GM19043 (cell line): ENCODE measurements around the gene KYAT1.
"Not testable (repeated sequence)": the region's sequence is repeated elsewhere in the genome, so short reads cannot be mapped to it uniquely, and the experiment has no call there.

ENCODE experiments used
- ATAC-seq: cut with Tn5 transposase; IDR thresholded peaks from one replicate; pipeline ENCODE4 v1.9.1; 2021; ENCODE audit warnings: low read depth; ENCODE audit not compliant: unreplicated experiment

KYAT1 gene

DNA sequence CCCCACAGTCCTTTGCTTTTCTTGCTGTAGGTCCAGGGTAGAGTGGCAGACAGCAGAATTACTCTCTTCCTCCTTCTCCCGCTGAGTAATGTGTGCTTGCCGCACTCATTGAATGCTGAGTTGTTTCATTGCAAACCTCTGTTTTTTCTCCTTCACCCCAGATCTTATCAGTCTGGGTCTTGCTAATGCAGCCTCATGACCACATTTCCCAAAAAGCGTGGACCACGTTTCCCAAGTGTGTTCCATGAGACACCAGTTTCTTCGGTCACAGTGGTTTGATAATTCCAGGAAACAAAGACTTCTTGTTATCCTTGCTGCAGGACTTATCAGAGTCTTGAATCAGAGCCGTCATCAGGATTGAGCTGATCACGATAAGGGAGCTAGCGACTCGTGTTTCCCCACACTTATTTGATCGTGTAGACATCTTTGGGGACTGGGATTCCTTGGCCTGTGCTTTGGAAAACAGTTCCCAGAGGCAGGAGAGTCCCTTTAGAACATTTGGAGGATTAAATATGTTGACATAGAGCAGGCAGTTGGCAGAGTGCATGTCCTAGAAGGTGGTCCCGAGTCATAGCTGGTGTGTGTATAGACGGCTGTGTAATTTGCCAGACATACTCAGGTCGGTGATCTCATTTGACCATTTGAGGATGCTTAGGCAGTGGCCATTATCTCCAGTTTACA, 4.6 kb upstream of the KYAT1 start:
- no peak for ATAC-seq

DNA sequence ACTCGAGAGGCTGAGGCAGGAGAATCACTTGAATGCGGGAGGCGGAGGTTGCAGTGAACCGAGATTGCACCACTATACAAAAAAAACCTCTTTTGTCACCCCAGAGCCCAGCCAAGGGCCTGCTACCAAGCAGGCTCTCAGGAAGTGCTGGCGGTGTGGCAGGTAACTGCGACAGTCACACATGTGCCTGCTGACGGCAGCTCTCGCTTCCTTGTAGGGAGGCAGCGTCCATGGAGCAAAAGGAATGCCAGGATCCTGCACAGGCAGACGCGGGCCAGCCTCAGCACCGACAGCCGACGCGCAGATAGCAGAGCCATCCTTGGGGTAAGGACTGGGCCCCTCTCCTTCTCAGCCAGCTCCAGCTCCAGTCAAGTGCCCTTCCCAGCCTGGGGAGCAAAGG, 4.0 kb upstream of the KYAT1 start:
- ATAC-seq: no peak

- no peak for ATAC-seq
These were observed 3.6 kb upstream of the KYAT1 start for GRCh38 chr9:128885376-128885775.

- no peak for ATAC-seq
These were observed 2.4 kb upstream of the KYAT1 start for GRCh38 chr9:128884164-128884563.

DNA sequence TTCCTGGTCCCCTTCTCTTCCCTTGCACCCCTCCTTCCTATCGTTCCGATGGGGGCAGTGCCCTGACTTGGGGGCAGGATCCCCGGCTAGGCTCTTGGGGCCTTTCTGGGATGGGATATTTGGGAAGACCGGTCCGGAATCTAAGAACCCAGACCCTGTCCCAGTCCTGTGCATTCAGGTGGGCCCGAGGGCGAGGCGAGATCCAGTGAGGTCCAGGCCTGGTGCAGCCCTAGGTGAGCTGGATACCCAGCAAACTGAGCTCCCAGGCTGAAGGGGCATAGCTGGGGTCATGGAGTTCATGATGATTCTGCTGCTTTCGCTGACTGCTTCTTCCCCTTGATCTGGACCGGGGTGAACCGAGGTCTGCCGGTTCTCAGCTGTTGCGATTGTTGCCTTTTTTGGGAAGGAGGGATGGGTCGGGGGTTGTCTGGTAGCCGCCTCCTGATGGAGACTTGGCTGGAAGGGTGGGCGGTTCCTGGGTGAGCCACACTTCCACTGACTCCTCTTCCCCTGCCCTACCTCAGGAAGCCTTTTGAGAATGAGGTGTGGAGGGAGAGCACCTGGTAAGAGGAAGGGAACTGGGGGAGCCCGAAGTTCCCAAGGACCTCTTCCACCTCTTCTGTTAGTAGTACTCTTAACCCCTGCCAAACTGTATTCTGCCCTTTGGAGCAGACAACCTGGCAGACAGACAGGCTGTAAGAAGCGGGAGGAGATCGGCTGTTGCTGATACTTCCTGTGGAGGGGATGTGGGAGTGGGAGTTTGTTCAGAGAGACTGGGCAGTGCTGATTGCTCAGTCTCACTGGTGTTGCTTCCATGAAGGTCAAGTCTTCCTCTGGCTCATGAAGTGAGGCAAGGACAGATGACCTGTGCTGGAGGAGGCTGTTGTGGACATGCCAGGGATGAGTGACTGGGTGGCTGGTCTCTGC, 1.2 kb upstream of the KYAT1 start:
- no peak for ATAC-seq

- no peak for ATAC-seq
These were observed 3.9 kb downstream of the KYAT1 start for GRCh38 chr9:128877852-128878251.

DNA sequence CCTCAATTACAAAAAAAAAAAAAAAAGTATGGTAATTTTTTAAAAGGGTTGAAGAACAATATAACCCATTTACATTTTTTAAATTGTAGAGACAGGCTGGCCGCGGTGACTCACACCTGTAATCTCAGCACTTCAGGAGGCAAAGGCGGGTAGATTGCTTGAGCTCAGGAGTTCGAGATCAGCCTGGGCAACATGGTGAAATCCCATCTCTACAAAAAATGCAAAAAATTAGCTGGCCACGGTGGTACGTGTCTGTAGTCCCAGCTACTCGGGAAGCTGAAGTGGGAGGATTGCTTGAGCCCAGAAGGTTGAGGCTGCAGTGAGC, 10.8 kb downstream of the KYAT1 start:
- ATAC-seq: not testable (repeated sequence)

- ATAC-seq: no peak
These were observed 11.4 kb downstream of the KYAT1 start for GRCh38 chr9:128870128-128870940.

- ATAC-seq: no peak
These were observed 18.1 kb downstream of the KYAT1 start for GRCh38 chr9:128863647-128864046.

DNA sequence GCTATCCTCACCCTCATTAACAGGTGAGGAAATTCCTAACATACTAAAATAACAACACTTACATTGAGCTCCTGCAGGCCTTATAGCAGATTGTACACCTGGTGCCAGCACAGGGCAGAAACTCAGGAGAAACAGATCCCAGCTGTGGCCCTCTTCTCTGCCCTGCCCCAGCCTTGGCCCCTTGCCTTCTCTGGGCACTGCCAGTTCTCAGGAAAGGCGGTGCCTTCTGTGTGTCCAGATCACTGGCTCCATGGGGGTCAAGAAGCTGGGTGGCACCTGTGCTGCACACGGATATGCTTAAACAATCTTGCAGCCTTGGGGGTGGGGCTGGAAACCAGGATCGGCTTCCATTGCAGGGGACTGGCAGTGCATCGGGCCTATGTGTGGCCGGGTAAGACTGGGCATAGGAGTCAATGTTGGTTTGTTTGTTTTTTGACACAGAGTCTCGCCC, 19.3 kb downstream of the KYAT1 start:
- ATAC-seq: no peak

- no peak for ATAC-seq
These were observed 20.2 kb downstream of the KYAT1 start for GRCh38 chr9:128861501-128861900.

- ATAC-seq: no peak
These were observed 20.8 kb downstream of the KYAT1 start for GRCh38 chr9:128860937-128861336.

DNA sequence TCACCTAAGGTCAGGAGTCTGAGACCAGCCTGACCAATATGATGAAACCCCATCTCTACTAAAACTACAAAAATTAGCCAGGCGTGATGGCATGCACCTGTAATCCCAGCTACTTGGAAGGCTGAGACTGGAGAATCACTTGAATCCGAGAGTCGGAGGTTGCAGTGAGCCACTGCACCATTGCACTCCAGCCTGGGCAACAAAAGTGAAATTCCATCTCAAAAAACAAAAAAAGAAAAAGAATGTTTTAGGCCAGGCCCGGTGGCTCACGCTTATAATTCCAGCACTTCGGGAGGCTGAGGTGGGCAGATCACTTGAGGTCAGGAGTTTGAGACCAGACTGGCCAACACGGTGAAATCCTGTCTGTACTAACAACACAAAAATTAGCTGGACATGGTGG, 23.3 kb downstream of the KYAT1 start:
- not testable (repeated sequence) for ATAC-seq

- ATAC-seq: not testable (repeated sequence)
These were observed 27.3 kb downstream of the KYAT1 start for GRCh38 chr9:128854454-128854853.

DNA sequence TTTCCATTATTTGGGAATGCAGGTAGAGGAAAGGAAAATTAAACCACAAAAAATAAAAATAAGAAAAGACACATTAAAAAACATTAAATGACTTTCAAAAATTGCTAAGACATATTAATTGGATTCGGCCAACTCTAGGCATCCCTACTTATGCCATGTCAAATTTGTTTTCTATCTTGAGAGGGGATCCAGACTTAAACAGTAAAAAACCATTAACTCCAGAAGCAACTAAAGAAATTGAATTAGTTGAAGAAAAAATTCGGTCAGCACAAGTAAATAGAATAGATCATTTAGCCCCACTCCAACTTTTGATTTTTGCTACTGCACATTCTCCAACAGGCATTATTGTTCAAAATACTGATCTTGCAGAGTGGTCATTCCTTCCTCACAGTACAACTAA, 29.1 kb downstream of the KYAT1 start:
- ATAC-seq: not testable (repeated sequence)

- ATAC-seq: not testable (repeated sequence)
These were observed 29.8 kb downstream of the KYAT1 start for GRCh38 chr9:128851779-128852600.

DNA sequence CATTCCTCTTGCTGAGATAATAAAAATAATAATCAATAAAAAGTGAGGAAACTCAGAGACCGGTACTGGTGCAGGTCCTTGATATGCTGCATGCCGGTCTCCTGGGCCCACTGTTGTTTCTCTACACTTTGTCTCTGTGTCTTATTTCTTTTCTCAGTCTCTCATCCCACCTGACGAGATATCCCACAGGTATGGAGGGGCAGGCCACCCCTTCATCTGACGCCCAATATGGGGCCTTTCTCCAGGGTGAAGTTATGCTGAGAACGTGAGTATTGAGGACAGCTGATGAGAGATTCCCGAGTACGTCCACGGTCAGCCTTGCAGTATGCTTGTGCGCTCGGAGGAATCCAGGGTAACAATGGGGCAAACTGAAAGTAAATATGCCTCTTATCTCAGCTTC, 30.7 kb downstream of the KYAT1 start:
- ATAC-seq: not testable (repeated sequence)

GRCh38 chr9:128847803-128848202, 33.9 kb downstream of the KYAT1 start:
- no peak for ATAC-seq

DNA sequence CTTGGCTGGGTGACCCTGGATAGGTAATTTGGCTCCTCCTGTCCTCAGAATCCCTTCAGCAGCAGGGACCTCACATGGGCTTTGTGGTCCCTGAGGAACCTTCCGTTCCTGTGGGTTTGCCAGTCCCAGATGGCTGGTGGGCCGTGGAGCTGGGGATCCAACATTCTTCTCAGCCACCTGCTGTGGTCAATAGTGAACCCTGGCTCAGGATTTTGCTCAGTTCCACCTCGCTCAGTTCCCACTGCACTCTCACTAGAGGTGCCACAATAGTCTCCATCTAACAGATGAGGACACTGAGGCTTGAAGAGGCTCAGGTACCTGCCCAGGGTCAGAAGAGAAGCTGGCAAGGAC, 35.1 kb downstream of the KYAT1 start:
- no peak for ATAC-seq

DNA sequence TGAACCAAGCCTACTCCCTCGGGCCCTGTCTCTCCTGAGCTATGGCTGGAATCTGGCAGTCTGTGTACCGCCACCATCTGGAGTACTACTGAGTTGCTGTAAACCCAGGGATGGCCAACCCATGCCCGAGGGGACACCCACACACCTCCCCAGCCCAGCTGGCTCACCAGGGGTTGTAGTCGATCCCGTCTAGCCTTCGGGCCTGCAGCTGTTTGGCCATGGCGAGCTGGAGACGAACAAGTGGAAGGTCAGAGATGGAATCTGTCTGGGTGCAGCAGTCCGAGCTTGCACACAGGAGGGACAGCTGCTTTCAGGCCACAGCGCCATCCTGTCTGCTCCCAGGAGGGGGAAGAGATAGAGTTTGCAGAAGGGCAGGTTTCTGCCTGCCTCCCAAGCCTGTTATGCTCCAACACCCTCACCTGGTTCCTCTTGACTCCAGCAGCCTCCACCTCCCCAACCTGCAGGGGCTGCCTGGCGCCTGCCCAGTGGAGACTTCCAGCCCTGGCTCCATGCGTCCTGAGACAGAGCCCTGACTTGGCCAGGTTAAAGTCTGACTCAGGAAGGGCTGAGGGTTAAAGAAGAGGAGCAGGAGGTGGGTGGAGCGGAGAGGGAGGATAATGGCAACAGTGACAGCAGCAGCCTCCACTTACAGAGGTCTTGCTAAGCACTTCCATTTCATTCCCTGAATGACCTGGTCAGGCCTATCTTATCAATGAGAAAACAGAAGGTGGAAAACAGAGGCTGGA, 36.4 kb downstream of the KYAT1 start:
- no peak for ATAC-seq
